ENCODE measurements around the gene NCOR2. TPM values are rescaled to one million over a fixed set of nuclear protein-coding genes. Genes with fewer than 3 reads are reported as not detected.

Gene NCOR2
- total RNA-seq, 2 donors from 2014 or later, result 137 to 148 TPM

DNA sequence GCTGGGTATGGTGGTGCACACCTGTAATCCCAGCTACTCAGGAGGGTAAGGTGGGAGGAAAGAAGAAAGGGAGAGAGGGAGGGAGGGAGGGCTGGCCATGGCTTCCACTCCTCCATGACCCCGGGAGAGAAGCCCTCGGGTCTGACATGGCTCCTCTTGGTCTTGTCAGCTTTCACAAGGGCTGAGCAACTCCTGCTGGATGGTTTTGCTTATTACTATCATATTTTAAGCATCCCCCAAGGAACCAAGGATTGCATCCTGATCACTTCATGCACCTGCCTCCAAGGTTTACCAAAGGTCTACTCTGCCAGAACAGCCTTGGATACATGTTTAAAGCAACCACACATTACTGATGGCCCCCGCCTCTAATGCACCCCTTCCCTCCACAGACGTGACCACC, 28.0 kb upstream of the NCOR2 start:
- H3K4me3 ChIP-seq, result no peak overlapping the region
- no peak overlapping the region for H3K9ac ChIP-seq (ENCODE audit: low read depth in 2 of 2, low read length in 2 of 2)
- H3K36me3 ChIP-seq, result no peaks in the 10 kb centered on the region
- H3K9me3 ChIP-seq, result no peaks in the 10 kb centered on the region
- no peaks in the 10 kb centered on the region for H3K27me3 ChIP-seq
- TF ChIP-seq, protein P1, sequence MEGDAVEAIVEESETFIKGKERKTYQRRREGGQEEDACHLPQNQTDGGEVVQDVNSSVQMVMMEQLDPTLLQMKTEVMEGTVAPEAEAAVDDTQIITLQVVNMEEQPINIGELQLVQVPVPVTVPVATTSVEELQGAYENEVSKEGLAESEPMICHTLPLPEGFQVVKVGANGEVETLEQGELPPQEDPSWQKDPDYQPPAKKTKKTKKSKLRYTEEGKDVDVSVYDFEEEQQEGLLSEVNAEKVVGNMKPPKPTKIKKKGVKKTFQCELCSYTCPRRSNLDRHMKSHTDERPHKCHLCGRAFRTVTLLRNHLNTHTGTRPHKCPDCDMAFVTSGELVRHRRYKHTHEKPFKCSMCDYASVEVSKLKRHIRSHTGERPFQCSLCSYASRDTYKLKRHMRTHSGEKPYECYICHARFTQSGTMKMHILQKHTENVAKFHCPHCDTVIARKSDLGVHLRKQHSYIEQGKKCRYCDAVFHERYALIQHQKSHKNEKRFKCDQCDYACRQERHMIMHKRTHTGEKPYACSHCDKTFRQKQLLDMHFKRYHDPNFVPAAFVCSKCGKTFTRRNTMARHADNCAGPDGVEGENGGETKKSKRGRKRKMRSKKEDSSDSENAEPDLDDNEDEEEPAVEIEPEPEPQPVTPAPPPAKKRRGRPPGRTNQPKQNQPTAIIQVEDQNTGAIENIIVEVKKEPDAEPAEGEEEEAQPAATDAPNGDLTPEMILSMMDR (IDR thresholded peaks at IDR 0.05), result no peak
- no peak overlapping the region for H3K27ac ChIP-seq
- DNase-seq, result no peak
- intact Hi-C loops (cut with DNase I), result no loop called here
- H3K4me1 ChIP-seq, result peaks cover 6% of the 10 kb centered on the region

DNA sequence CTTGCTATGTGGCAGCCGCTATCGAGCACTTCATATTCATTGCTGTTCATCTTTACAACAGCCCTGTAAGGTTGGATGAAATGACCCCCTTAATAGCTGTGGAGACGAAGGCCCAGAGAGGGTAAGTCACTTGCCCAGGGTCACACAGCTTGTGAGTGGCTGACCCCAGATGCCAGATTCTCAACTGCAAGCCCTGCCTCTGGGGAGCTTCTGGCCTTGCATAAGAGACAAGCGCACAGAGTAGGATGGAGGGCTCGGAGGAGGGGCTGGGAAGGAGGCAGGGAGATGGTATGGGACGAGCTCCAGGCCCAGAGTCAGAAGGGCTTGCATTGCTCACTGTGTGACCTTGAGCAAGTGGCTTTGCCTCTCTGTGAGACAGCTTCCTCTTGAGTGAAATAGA, 27.4 kb upstream of the NCOR2 start:
- intact Hi-C loops (cut with DNase I), result no loop called here
- no peaks in the 10 kb centered on the region for H3K27me3 ChIP-seq
- TF ChIP-seq, protein P1 (IDR thresholded peaks at IDR 0.05), result no peak
- no peaks in the 10 kb centered on the region for H3K9me3 ChIP-seq
- no peak overlapping the region for H3K4me3 ChIP-seq
- peaks cover 6% of the 10 kb centered on the region for H3K4me1 ChIP-seq
- no peaks in the 10 kb centered on the region for H3K36me3 ChIP-seq
- no peak overlapping the region for H3K9ac ChIP-seq (ENCODE audit: low read depth in 2 of 2, low read length in 2 of 2)
- no peak for DNase-seq
- no peak overlapping the region for H3K27ac ChIP-seq

DNA sequence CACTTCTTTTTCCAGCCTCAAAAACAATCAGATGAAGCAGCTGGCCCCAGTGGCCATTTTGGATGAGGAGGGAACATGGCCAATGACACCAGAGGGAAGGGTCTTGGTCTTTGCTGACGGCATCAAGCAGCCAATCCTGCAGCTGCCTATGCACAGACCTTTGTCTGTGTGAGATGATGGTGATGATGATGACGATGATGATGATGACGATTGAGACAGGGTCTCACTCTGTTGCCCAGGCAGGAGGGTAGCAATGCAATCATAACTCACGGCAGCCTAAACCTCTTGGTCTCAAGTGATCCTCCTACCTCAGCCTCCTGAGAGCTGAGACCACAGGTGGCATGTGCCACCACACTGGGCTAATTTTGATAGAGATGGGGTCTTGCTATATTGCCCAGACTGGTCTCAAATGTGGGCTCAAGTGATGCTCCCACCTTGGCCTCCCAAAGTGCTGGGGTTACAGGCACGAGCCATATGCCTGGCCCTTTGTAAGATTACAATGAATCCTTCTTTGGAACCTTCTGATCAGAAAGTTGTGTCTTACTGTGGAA, 26.5 kb upstream of the NCOR2 start:
- Histone ChIP-seq H3K27ac (no peak overlapping the region), H3K27me3 (no peaks in the 10 kb centered on the region), H3K36me3 (no peaks in the 10 kb centered on the region), H3K4me3 (no peak overlapping the region), H3K9me3 (no peaks in the 10 kb centered on the region), H3K9ac (ENCODE audit: low read depth in 2 of 2, low read length in 2 of 2) (no peak overlapping the region), H3K4me1 (peaks cover 6% of the 10 kb centered on the region)
- no peak for DNase-seq
- intact Hi-C loops (cut with DNase I), result no loop called here
- TF ChIP-seq, protein P1 (IDR thresholded peaks at IDR 0.05), result no peak

DNA sequence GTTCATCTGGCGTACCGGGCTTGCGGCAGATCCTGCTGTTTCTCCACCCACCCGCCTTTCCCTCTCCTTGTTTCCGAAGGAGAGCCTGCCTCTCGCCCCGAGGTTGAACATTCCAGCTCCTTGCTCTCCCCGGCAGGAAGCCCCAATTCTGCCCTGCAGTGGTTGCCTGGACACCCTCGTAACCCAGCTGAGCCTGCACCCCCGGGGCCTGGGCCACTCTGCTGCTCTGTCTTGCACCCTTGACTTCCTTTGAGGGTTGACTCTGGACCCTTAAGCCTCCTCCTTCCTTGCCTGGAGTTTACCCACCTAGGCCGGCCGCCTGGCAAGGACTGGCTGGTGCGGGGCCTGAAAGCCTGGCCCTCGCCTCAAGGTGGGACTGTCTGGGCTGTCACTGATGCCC, 25.8 kb upstream of the NCOR2 start:
- H3K27me3 ChIP-seq, result no peaks in the 10 kb centered on the region
- H3K4me3 ChIP-seq, result no peak overlapping the region
- intact Hi-C loops (cut with DNase I), result no loop called here
- H3K9ac ChIP-seq (ENCODE audit: low read depth in 2 of 2, low read length in 2 of 2), result no peak overlapping the region
- no peaks in the 10 kb centered on the region for H3K9me3 ChIP-seq
- no peak overlapping the region for H3K27ac ChIP-seq
- no peak for DNase-seq
- H3K36me3 ChIP-seq, result no peaks in the 10 kb centered on the region
- TF ChIP-seq, protein P1 (IDR thresholded peaks at IDR 0.05), result no peak
- peaks cover 6% of the 10 kb centered on the region for H3K4me1 ChIP-seq

DNA sequence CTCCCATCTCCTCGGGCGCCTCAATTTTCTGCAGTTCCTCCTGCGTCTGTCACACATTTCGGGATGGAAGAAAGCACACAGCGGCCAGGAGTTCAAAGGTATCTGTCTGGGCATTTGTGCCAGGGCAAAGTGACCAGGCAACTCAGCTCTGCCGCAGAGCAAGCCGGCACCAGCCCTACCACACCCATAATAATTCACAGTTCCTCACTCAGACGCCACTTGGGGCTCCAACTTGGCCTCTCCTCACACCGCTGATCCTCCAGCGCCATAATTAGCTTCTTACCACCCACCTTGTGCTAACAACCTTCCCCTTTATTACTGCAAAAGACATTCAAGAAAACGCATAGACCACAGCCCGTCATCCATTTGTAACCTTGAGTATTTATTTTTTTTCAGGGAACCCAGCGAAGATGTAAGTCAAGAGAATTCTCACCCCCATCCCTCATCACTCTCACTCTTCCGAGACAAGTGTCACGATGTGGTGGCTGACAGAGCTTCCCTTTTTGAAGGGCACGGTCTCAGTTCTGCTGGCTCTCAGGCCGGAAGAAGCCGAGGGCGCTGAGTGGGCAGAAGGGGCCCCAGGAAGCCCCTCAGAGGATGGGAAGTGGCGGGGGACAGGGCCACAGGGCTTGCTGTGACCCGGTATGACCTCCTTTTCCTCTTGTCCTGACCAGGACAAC, 25.2 kb upstream of the NCOR2 start:
- no peak overlapping the region for H3K9ac ChIP-seq (ENCODE audit: low read depth in 2 of 2, low read length in 2 of 2)
- no peak overlapping the region for H3K4me3 ChIP-seq
- intact Hi-C loops (cut with DNase I), result no loop called here
- H3K36me3 ChIP-seq, result no peaks in the 10 kb centered on the region
- TF ChIP-seq, protein P1 (IDR thresholded peaks at IDR 0.05), result no peak
- no peaks in the 10 kb centered on the region for H3K9me3 ChIP-seq
- no peaks in the 10 kb centered on the region for H3K27me3 ChIP-seq
- peak overlapping the region; percentile 44 for H3K27ac ChIP-seq
- H3K4me1 ChIP-seq, result peaks cover 6% of the 10 kb centered on the region
- DNase-seq, result peak; percentile 54

Data from colonic mucosa (tissue), 4 donors.